SK-N-SH (cell line): ENCODE data around the gene KRT80. TPM values are rescaled to one million over a fixed set of nuclear protein-coding genes. Genes with fewer than 3 reads are reported as not detected.

Experiments used
- CTCF ChIA-PET: fragments of 300-600, 350-600 bp; formaldehyde crosslinking; extraction: SDS; loops from one replicate; lab custom pipeline; 2021; lab: Yijun Ruan, JAX
- POLR2A ChIA-PET: fragments of 350-600 bp; sonication (Branson Sonifier 250); formaldehyde crosslinking; extraction: SDS; loops from one replicate; lab custom pipeline; 2020; ENCODE audit warnings: antibody characterized with exemption, inconsistent platforms; lab: Yijun Ruan, JAX
- DNase-seq: peaks from one replicate; pipeline ENCODE4 v3.0.0; 2012
- H2AFZ ChIP-seq: fragments of 200-600 bp; sonication (generic); 2 replicates; pipeline ENCODE4 v1.8.1; 2016; ENCODE audit warnings: antibody characterized with exemption, mild to moderate bottlenecking, low read depth
- H3F3A ChIP-seq: fragments of 200-600 bp; sonication (generic); replicated peaks from 2 replicates; pipeline ENCODE3; 2016; ENCODE audit warnings: antibody characterized with exemption, mild to moderate bottlenecking; ENCODE audit not compliant: insufficient read depth
- H3K27ac ChIP-seq, 2 experiments: fragments of 200-500 bp in 1 of 2; fragments of 200-600 bp in 1 of 2; sonication (Bioruptor generic) in 1 of 2; sonication (generic), shearing (Covaris generic) in 1 of 2; 2 replicates each; pipeline versions ENCODE4 v1.5.1 to v1.6.1; 2014 to 2016; ENCODE audit warnings: low read depth in 2 of 2, inconsistent platforms in 1 of 2, low read length in 1 of 2, mild to moderate bottlenecking in 1 of 2, mixed read lengths in 1 of 2
- H3K27me3 ChIP-seq: fragments of 200-600 bp; sonication (generic), shearing (Covaris generic); 2 replicates; pipeline ENCODE4 v1.6.1; 2016; ENCODE audit warnings: mixed run types; ENCODE audit not compliant: insufficient read depth
- H3K36me3 ChIP-seq, 2 experiments: fragments of 200-500 bp in 1 of 2; fragments of 200-600 bp in 1 of 2; sonication (Bioruptor generic) in 1 of 2; sonication (generic) in 1 of 2; replicated peaks in 1 of 2; 2 replicates each; pipeline versions ENCODE3 to v1.5.1; 2014 to 2016; ENCODE audit warnings: low read length in 1 of 2, mild to moderate bottlenecking in 1 of 2; ENCODE audit not compliant: insufficient read depth in 2 of 2, control insufficient read depth in 1 of 2
- H3K4me1 ChIP-seq, 2 experiments: fragments of 200-500 bp in 1 of 2; fragments of 200-600 bp in 1 of 2; sonication (Bioruptor generic) in 1 of 2; sonication (generic), shearing (Covaris generic) in 1 of 2; 2 replicates each; pipeline versions ENCODE4 v1.5.1 to v1.6.1; 2014 to 2016; ENCODE audit warnings: low read depth in 1 of 2, low read length in 1 of 2, mixed run types in 1 of 2; ENCODE audit not compliant: insufficient read depth in 2 of 2, control insufficient read depth in 1 of 2
- H3K4me2 ChIP-seq: fragments of 200-600 bp; sonication (generic), shearing (Covaris generic); 2 replicates; pipeline ENCODE4 v1.6.1; 2017; ENCODE audit warnings: mixed run types
- H3K4me3 ChIP-seq, 2 experiments: fragments of 200-500 bp in 1 of 2; fragments of 200-600 bp in 1 of 2; sonication (Bioruptor generic) in 1 of 2; sonication (generic), shearing (Covaris generic) in 1 of 2; 2 replicates each; pipeline versions ENCODE4 v1.5.1 to v1.8.1; 2014 to 2016; ENCODE audit warnings: low read depth in 2 of 2, inconsistent platforms in 1 of 2, low read length in 1 of 2, mild to moderate bottlenecking in 1 of 2, mixed read lengths in 1 of 2, moderate library complexity in 1 of 2
- H3K79me2 ChIP-seq: fragments of 200-600 bp; sonication (generic); 2 replicates; pipeline ENCODE4 v1.8.1; 2017; ENCODE audit warnings: mild to moderate bottlenecking; ENCODE audit not compliant: insufficient read depth
- H3K9ac ChIP-seq: fragments of 200-600 bp; sonication (generic); 2 replicates; pipeline ENCODE4 v1.6.1; 2017; ENCODE audit warnings: mixed run types
- H3K9me2 ChIP-seq: fragments of 200-600 bp; sonication (generic); 2 replicates; pipeline ENCODE4 v1.6.1; 2017; ENCODE audit warnings: mixed run types
- H3K9me3 ChIP-seq: fragments of 200-600 bp; sonication (generic); 2 replicates; pipeline ENCODE4 v1.6.1; 2017; ENCODE audit warnings: mixed run types, mild to moderate bottlenecking, moderate library complexity
- H4K20me1 ChIP-seq: fragments of 200-600 bp; sonication (generic); 2 replicates; pipeline ENCODE4 v1.6.1; 2017; ENCODE audit warnings: mild to moderate bottlenecking, mixed run types; ENCODE audit not compliant: insufficient read depth
- TAF1 ChIP-seq: IDR thresholded peaks from 2 replicates; pipeline ENCODE4 v1.6.1; 2012; ENCODE audit warnings: low read depth, mild to moderate bottlenecking, low read length, moderate library complexity, borderline replicate concordance
- WGBS: methylation state at CpG from one replicate; pipeline ENCODE4 v1.1.6; 2017; ENCODE audit warnings: low lambda C conversion rate; 5-methylcytosine and 5-hydroxymethylcytosine counted together
- polyA plus RNA-seq, 3 experiments: library from polyadenylated mRNA; depleted of rRNA; stranded (reverse); fragments of >200 nt; gene quantifications; 2 replicates each; pipeline ENCODE4 v1.2.3, GENCODE V29; 2012
- TF ChIP-seq, protein P1 (sequence below): fragments of 200-600 bp; sonication (generic); IDR thresholded peaks from 2 replicates; pipeline ENCODE4 v1.6.1; 2017; ENCODE audit warnings: antibody characterized with exemption, mild to moderate bottlenecking, moderate library complexity

Gene KRT80
- polyA plus RNA-seq, 1 of the 3 experiments (the other 2 are of a cell fraction): 14.9 TPM

GRCh38 chr12:52119398-52120254, 72.2 kb downstream of the KRT80 start:
- peaks cover 4% of the 10 kb centered on the region for H3F3A ChIP-seq
- peaks cover 12% of the 10 kb centered on the region; the same call in 1 of the 2 replicates for H3K27me3 ChIP-seq
- no peaks in the 10 kb centered on the region for H3K79me2 ChIP-seq
- TF ChIP-seq, protein P1, sequence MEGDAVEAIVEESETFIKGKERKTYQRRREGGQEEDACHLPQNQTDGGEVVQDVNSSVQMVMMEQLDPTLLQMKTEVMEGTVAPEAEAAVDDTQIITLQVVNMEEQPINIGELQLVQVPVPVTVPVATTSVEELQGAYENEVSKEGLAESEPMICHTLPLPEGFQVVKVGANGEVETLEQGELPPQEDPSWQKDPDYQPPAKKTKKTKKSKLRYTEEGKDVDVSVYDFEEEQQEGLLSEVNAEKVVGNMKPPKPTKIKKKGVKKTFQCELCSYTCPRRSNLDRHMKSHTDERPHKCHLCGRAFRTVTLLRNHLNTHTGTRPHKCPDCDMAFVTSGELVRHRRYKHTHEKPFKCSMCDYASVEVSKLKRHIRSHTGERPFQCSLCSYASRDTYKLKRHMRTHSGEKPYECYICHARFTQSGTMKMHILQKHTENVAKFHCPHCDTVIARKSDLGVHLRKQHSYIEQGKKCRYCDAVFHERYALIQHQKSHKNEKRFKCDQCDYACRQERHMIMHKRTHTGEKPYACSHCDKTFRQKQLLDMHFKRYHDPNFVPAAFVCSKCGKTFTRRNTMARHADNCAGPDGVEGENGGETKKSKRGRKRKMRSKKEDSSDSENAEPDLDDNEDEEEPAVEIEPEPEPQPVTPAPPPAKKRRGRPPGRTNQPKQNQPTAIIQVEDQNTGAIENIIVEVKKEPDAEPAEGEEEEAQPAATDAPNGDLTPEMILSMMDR: peak; percentile 35; the same call in 1 of the 2 replicates
- TF ChIP-seq TAF1: no peak
- H3K9me3 ChIP-seq: no peaks in the 10 kb centered on the region
- ChIA-PET POLR2A (no interaction called here), CTCF (interaction anchor here (0.7 to 13.5 kb wide), 4 partner anchors 11 to 96 kb away, joined by 4 to 247 read pairs (median 4); no protein-coding TSS in a partner anchor)
- H3K36me3 ChIP-seq: no peaks in the 10 kb centered on the region
- H3K4me3 ChIP-seq: no peak overlapping the region
- DNase-seq: peak; percentile 59
- H3K9me2 ChIP-seq: no peaks in the 10 kb centered on the region
- WGBS: 74% methylated on average over 23 of the region's 23 CpGs
- H3K9ac ChIP-seq: no peak overlapping the region
- H2AFZ ChIP-seq: no peak overlapping the region
- no peak overlapping the region for H3K4me2 ChIP-seq
- H3K4me1 ChIP-seq: peaks cover 0 to 7% of the 10 kb centered on the region in 2 experiments; a peak in 1 of 4 replicates
- H3K27ac ChIP-seq: no peak overlapping the region
- no peaks in the 10 kb centered on the region for H4K20me1 ChIP-seq

Other genes starting within 250 kb of the KRT80 start
- gene ACVR1B, start 240.3 kb downstream of the KRT80 start, polyA plus RNA-seq (2012; rRNA removed): 12.1 and 13.5 TPM in 2 replicates
- gene TAMALIN, start 185.1 kb downstream of the KRT80 start, polyA plus RNA-seq (2012; rRNA removed): 1.7 and 2.4 TPM in 2 replicates
- gene NR4A1, start 140.6 kb downstream of the KRT80 start, polyA plus RNA-seq (2012; rRNA removed): 75.2 and 120 TPM in 2 replicates
- 160 and 170 TPM in 2 replicates for gene ATG101, start 122.0 kb downstream of the KRT80 start, polyA plus RNA-seq (2012; rRNA removed)
- gene SMIM41, start 112.3 kb downstream of the KRT80 start, polyA plus RNA-seq (2012; rRNA removed): not detected in 2 replicates
- gene KRT7, start 41.2 kb upstream of the KRT80 start, polyA plus RNA-seq (2012; rRNA removed): 3.2 and 5.4 TPM in 2 replicates
- gene KRT86, start 82.6 kb upstream of the KRT80 start, polyA plus RNA-seq (2012; rRNA removed): 0.34 and 0.56 TPM in 2 replicates
- gene KRT81, start 99.5 kb upstream of the KRT80 start, polyA plus RNA-seq (2012; rRNA removed): 0.80 and 1.9 TPM in 2 replicates
- gene KRT83, start 129.4 kb upstream of the KRT80 start, polyA plus RNA-seq (2012; rRNA removed): 0.03 TPM in 1 of 2 replicates, not detected in the other
- not detected in 2 replicates for gene KRT85, start 175.5 kb upstream of the KRT80 start, polyA plus RNA-seq (2012; rRNA removed)
- not detected in 2 replicates for gene KRT84, start 193.6 kb upstream of the KRT80 start, polyA plus RNA-seq (2012; rRNA removed)
- not detected in 2 replicates for gene KRT82, start 214.3 kb upstream of the KRT80 start, polyA plus RNA-seq (2012; rRNA removed)
- not detected in 2 replicates for gene KRT75, start 242.4 kb upstream of the KRT80 start, polyA plus RNA-seq (2012; rRNA removed)